ENCODE data around the gene XRN2. TPM values are rescaled to one million over a fixed set of nuclear protein-coding genes. Genes with fewer than 3 reads are reported as not detected.
A peak's percentile ranks its signal among the peaks of the same experiment; 100 is the strongest.

The XRN2 gene, protein sequence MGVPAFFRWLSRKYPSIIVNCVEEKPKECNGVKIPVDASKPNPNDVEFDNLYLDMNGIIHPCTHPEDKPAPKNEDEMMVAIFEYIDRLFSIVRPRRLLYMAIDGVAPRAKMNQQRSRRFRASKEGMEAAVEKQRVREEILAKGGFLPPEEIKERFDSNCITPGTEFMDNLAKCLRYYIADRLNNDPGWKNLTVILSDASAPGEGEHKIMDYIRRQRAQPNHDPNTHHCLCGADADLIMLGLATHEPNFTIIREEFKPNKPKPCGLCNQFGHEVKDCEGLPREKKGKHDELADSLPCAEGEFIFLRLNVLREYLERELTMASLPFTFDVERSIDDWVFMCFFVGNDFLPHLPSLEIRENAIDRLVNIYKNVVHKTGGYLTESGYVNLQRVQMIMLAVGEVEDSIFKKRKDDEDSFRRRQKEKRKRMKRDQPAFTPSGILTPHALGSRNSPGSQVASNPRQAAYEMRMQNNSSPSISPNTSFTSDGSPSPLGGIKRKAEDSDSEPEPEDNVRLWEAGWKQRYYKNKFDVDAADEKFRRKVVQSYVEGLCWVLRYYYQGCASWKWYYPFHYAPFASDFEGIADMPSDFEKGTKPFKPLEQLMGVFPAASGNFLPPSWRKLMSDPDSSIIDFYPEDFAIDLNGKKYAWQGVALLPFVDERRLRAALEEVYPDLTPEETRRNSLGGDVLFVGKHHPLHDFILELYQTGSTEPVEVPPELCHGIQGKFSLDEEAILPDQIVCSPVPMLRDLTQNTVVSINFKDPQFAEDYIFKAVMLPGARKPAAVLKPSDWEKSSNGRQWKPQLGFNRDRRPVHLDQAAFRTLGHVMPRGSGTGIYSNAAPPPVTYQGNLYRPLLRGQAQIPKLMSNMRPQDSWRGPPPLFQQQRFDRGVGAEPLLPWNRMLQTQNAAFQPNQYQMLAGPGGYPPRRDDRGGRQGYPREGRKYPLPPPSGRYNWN
- total RNA-seq: 44.0 to 53.7 TPM (median 46.1 TPM) in 3 replicates
- long read RNA-seq, transcript XRN2-201 (30 exons, 3,437 nt): major isoform, 153 of 183 reads
- long read RNA-seq, partial matches to known transcripts: 3 of 183 reads
- long read RNA-seq, other reads (novel, unspliced or antisense): 27 of 183 reads

DNA sequence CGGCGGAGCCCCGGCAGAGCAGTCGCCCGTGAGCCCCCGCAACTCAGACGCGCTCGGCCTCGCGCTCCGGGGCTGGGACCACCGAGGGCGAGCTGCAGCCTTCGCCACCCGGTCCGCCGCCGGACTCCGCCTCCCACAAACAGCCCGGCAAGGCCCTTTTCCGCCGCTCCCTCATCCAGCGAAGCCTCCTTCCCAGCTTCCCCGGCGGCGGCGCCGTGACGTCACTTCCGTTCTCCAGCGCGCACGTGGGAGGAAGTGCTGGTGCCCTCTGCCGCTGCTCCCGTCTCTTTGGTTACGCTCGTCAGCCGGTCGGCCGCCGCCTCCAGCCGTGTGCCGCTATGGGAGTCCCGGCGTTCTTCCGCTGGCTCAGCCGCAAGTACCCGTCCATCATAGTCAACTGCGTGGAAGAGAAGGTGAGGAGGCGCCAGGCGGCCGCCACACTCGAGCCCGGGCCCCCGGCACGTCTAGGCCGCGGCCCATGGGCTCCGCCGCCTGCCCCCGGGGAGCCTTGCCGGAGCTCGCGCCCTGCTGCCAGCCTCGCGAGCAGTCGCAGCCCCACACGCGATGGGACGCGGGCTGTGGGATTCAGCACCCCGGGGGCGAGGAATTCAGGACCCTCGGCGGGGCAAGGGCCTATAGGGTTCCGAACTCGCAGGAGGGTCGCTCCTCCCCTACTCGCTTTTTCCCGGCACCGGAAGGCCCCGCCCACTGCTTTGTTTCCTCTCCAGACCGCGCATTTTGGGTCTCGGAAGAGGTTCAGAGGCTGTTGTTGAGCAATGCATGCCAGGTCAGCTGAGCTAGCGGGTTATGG lies at the start of gene XRN2:
XRN2 (plus strand) TSS at position 271 of the 811 bp plus-strand sequence; CDS start at position 339, 68 bp downstream.
- no peaks in the 10 kb centered on the region for H3K36me3 Mint-ChIP-seq (ENCODE audit: low read depth)
- H3K27ac Mint-ChIP-seq (ENCODE audit: unreplicated experiment): peak within 1 kb of the TSS; percentile 100
- peak within 1 kb of the TSS; percentile 94 for H3K4me3 Mint-ChIP-seq (ENCODE audit: unreplicated experiment)
- H3K4me1 Mint-ChIP-seq (ENCODE audit: low read depth): peaks cover 26% of the 10 kb centered on the region
- peak; percentile 98 for DNase-seq (ENCODE audit: low spot score)
- H3K27me3 Mint-ChIP-seq (ENCODE audit: low read depth): peaks cover 4% of the 10 kb centered on the region
- no peaks in the 10 kb centered on the region for H3K9me3 Mint-ChIP-seq (ENCODE audit: low read depth)
- TF ChIP-seq, protein P1, sequence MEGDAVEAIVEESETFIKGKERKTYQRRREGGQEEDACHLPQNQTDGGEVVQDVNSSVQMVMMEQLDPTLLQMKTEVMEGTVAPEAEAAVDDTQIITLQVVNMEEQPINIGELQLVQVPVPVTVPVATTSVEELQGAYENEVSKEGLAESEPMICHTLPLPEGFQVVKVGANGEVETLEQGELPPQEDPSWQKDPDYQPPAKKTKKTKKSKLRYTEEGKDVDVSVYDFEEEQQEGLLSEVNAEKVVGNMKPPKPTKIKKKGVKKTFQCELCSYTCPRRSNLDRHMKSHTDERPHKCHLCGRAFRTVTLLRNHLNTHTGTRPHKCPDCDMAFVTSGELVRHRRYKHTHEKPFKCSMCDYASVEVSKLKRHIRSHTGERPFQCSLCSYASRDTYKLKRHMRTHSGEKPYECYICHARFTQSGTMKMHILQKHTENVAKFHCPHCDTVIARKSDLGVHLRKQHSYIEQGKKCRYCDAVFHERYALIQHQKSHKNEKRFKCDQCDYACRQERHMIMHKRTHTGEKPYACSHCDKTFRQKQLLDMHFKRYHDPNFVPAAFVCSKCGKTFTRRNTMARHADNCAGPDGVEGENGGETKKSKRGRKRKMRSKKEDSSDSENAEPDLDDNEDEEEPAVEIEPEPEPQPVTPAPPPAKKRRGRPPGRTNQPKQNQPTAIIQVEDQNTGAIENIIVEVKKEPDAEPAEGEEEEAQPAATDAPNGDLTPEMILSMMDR (IDR thresholded peaks at IDR 0.05): peak; percentile 56

DNA sequence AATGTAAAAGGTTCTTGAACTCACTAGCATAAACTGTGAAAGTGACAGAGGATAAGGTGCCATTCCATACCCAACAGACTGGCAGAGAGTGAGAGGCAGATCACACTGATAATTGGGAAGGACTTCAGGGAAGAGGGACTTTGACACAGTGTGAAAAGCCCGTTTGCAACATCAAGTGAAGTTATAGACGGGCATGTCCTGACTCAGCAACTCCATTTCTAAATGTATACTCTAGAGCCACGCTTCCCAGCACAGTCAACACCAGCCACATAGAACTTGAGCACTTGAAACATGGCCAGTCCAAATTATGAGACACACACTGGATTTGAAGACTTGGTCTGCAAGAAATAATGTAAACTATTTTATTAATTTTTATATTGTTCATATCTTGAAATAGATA lies 45.9 kb upstream of the XRN2 start:
- Mint-ChIP-seq H3K4me1 (ENCODE audit: low read depth) (no peaks in the 10 kb centered on the region), H3K4me3 (ENCODE audit: unreplicated experiment) (no peak overlapping the region), H3K27me3 (ENCODE audit: low read depth) (no peaks in the 10 kb centered on the region), H3K9me3 (ENCODE audit: low read depth) (no peaks in the 10 kb centered on the region), H3K27ac (ENCODE audit: unreplicated experiment) (no peak overlapping the region), H3K36me3 (ENCODE audit: low read depth) (no peaks in the 10 kb centered on the region)
- DNase-seq (ENCODE audit: low spot score): no peak
- TF ChIP-seq, protein P1 (IDR thresholded peaks at IDR 0.05): no peak

DNA sequence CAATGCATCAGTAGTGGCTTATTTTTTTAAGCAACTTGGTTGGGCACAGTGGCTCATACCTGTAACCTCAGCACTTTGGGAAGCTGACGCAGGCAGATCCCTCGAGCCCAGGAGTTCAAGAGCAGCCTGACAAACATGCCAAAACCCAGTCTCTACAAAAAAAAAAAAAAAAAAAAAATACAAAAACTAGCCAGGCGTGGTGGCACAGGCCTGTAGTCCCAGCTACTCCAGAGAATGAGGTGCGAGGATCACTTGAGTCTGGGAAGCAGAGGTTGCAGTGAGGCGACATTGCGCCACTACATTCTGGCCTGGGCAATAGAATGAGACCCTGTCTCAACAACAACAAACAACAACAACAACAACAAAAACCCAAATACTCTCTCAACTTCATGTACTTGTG lies 44.7 kb upstream of the XRN2 start:
- H3K9me3 Mint-ChIP-seq (ENCODE audit: low read depth): no peaks in the 10 kb centered on the region
- H3K36me3 Mint-ChIP-seq (ENCODE audit: low read depth): no peaks in the 10 kb centered on the region
- DNase-seq (ENCODE audit: low spot score): no peak
- TF ChIP-seq, protein P1 (IDR thresholded peaks at IDR 0.05): no peak
- no peaks in the 10 kb centered on the region for H3K4me1 Mint-ChIP-seq (ENCODE audit: low read depth)
- no peak overlapping the region for H3K4me3 Mint-ChIP-seq (ENCODE audit: unreplicated experiment)
- peaks cover 1% of the 10 kb centered on the region for H3K27me3 Mint-ChIP-seq (ENCODE audit: low read depth)
- no peak overlapping the region for H3K27ac Mint-ChIP-seq (ENCODE audit: unreplicated experiment)

DNA sequence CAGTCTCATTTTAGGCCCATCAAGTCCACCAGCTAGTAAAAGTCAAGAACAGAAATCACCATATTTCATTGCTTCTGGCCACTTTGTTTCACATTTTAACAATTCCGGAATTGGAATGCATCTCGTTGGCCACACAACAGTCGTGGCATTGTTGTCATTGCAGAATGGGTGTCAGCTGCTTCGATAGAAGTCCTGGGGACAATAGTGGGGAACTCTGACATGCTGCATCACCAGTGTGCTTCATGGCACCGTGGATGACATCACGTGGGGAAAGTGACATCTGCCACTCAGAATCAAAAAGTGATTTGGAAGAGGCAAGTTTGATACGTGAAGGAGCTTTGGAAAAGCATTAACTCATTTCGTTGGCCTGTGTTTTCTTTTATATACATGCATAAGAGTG lies 43.8 kb upstream of the XRN2 start:
- H3K9me3 Mint-ChIP-seq (ENCODE audit: low read depth): no peaks in the 10 kb centered on the region
- no peaks in the 10 kb centered on the region for H3K36me3 Mint-ChIP-seq (ENCODE audit: low read depth)
- DNase-seq (ENCODE audit: low spot score): no peak
- H3K27me3 Mint-ChIP-seq (ENCODE audit: low read depth): peaks cover 2% of the 10 kb centered on the region
- TF ChIP-seq, protein P1 (IDR thresholded peaks at IDR 0.05): no peak
- H3K4me1 Mint-ChIP-seq (ENCODE audit: low read depth): no peaks in the 10 kb centered on the region
- H3K4me3 Mint-ChIP-seq (ENCODE audit: unreplicated experiment): no peak overlapping the region
- no peak overlapping the region for H3K27ac Mint-ChIP-seq (ENCODE audit: unreplicated experiment)

Measured in chondrocyte (in vitro differentiated cells).